HEK293T (cell line): ENCODE results near the gene ZBTB42.

Experiments
- ARNT ChIP-seq: fragments of 450-650 bp; IDR thresholded peaks from 2 replicates; pipeline ENCODE4 v1.6.1; 2017; ENCODE audit warnings: mild to moderate bottlenecking
- CTBP1 ChIP-seq: fragments of 450-650 bp; IDR thresholded peaks from 2 replicates; pipeline ENCODE4 v1.6.1; 2016; ENCODE audit warnings: borderline replicate concordance
- SP1 ChIP-seq: fragments of 450-650 bp; IDR thresholded peaks from 2 replicates; pipeline ENCODE4 v1.6.1; 2017
- ZNF384 ChIP-seq: fragments of 450-650 bp; IDR thresholded peaks from 2 replicates; pipeline ENCODE4 v1.6.1; 2016

- TF ChIP-seq ZNF384, result no peak
- TF ChIP-seq ARNT, result no peak
- TF ChIP-seq CTBP1, result no peak
- no peak for TF ChIP-seq SP1
Observed at GRCh38 chr14:104776961-104777807, 23.7 kb upstream of the ZBTB42 start.
